ENCODE measurements around the gene KCNIP1. TPM values are rescaled to one million over a fixed set of nuclear protein-coding genes. Genes with fewer than 3 reads are reported as not detected.

Gene KCNIP1
- total and polyA plus RNA-seq, 9 of the 15 experiments (the other 6 are each of a cell fraction or from before 2014, with no cell fraction given), result not detected

DNA sequence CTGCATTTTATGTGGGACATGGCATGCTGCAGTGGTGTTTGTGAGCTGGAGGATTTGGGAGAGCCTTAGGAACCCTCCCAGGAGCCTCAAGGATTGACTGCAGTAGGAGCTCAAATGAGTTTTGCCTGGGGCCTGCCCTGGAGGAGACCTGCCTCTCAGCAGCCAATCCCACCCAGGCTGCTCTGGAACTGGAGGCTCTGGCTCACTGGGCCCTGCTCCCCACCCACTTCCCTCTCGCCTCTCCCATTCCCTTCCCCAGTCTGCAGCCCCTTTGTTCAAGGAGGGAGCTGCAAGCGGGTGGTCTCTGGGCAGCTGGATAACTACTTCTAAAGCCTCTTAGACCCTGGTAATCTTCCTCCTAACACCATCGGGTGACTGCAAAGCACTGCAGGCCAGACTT, 24.2 kb downstream of the KCNIP1 start:
- no peak for FAIRE-seq
- BruUV-seq (replicated peaks), result no TSS peak

DNA sequence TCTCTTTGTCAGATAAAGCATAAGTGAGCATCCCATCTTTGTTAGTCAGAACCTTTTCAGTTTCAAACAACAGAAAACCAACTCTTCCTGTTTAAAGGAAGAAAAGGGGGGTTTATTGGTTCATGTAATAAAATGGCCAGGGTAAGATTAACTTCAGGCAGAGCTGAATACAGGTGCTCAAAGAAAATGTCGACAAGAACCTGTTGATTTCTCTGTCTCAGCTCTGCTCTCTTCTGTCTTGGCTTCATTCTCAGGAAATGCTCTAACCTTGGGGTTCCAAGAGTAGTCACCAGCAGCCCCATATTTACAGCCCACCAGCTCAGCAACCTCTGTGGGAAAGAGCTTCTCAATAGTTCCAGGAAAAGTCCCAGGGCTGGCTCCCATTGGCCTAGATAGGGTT, 25.2 kb downstream of the KCNIP1 start:
- intact Hi-C loops (cut with micrococcal nuclease) (no loop called here), in situ Hi-C loops (cut with MboI) (no loop called here)
- no peak overlapping the region for H3K9ac ChIP-seq (ENCODE audit: insufficient read depth in 1 of 2, low read depth in 2 of 2, low read length in 2 of 2)
- H3K27me3 ChIP-seq (ENCODE audit: control insufficient read depth in 2 of 2, insufficient read depth in 2 of 2, low read length in 2 of 2), result peaks cover 0 to 5% of the 10 kb centered on the region in 2 experiments; a peak in 2 of 5 replicates
- H3K9me3 ChIP-seq (replicated peaks; ENCODE audit: control insufficient read depth, insufficient read depth, low read depth, low read length), result no peaks in the 10 kb centered on the region
- no peaks in the 10 kb centered on the region for H3K9me1 ChIP-seq (ENCODE audit: control insufficient read depth, insufficient read depth, low read length)
- H3K79me2 ChIP-seq (ENCODE audit: control insufficient read depth, insufficient read depth, low read length), result no peaks in the 10 kb centered on the region
- no peak overlapping the region for H3K27ac ChIP-seq (ENCODE audit: extremely low read depth, low read depth, low read length)
- ATAC-seq (no peak), FAIRE-seq (no peak), DNase-seq (ENCODE audit: extremely low read depth in 1 of 4, low spot score in 3 of 4) (no peak)
- no peak overlapping the region for H2AFZ ChIP-seq (ENCODE audit: low read depth, low read length)
- no peak overlapping the region for H3K4me3 ChIP-seq
- BruUV-seq (replicated peaks), result no TSS peak
- H3K36me3 ChIP-seq (ENCODE audit: control insufficient read depth, insufficient read depth, low read length), result no peaks in the 10 kb centered on the region
- H3K4me1 ChIP-seq (replicated peaks in 1 of 2; ENCODE audit: control insufficient read depth in 2 of 2, insufficient read depth in 2 of 2, low read length in 2 of 2), result no peaks in the 10 kb centered on the region
- 0% methylated on average over 1 of the region's 1 CpG for WGBS (ENCODE audit: insufficient coverage, low coverage, missing lambda C conversion rate)
- POLR2A ChIA-PET, result interaction anchor here (0.6 kb wide), 1 partner anchor 24 kb away, joined by 3 read pairs; no protein-coding TSS in a partner anchor
- CTCF ChIA-PET (ENCODE audit: low intra/inter-chr PET ratio), result no interaction called here
- no peaks in the 10 kb centered on the region; the same call in 1 of the 2 replicates for H4K20me1 ChIP-seq (replicated peaks; ENCODE audit: control insufficient read depth, insufficient read depth, low read length)
- H3K4me2 ChIP-seq (ENCODE audit: insufficient read depth, low read length), result no peak overlapping the region
- TF ChIP-seq PURB (CRISPR knock-in tag; IDR thresholded peaks at IDR 0.05; ENCODE audit: low read depth) (no peak), ZNF717 (CRISPR knock-in tag; IDR thresholded peaks at IDR 0.05) (no peak), NR3C1 (CRISPR knock-in tag; IDR thresholded peaks at IDR 0.05) (no peak)

More for the DNA sequence above, 24.2 kb downstream of the KCNIP1 start:
- H3K36me3 ChIP-seq (ENCODE audit: control insufficient read depth, insufficient read depth, low read length), result no peaks in the 10 kb centered on the region
- intact Hi-C loops (cut with micrococcal nuclease) (no loop called here), in situ Hi-C loops (cut with MboI) (no loop called here)
- DNase-seq (ENCODE audit: extremely low read depth in 1 of 4, low spot score in 3 of 4) (no peak), ATAC-seq (no peak)
- H3K4me2 ChIP-seq (ENCODE audit: insufficient read depth, low read length), result no peak overlapping the region
- no peak overlapping the region for H3K9ac ChIP-seq (ENCODE audit: insufficient read depth in 1 of 2, low read depth in 2 of 2, low read length in 2 of 2)
- TF ChIP-seq ZNF77 (CRISPR knock-in tag; IDR thresholded peaks at IDR 0.05), result no peak
- TF ChIP-seq HEY1 (CRISPR knock-in tag; IDR thresholded peaks at IDR 0.05; ENCODE audit: borderline replicate concordance), result no peak
- TF ChIP-seq STAG1 (CRISPR knock-in tag; IDR thresholded peaks at IDR 0.05; ENCODE audit: borderline replicate concordance), result no peak
- TF ChIP-seq, protein P1, sequence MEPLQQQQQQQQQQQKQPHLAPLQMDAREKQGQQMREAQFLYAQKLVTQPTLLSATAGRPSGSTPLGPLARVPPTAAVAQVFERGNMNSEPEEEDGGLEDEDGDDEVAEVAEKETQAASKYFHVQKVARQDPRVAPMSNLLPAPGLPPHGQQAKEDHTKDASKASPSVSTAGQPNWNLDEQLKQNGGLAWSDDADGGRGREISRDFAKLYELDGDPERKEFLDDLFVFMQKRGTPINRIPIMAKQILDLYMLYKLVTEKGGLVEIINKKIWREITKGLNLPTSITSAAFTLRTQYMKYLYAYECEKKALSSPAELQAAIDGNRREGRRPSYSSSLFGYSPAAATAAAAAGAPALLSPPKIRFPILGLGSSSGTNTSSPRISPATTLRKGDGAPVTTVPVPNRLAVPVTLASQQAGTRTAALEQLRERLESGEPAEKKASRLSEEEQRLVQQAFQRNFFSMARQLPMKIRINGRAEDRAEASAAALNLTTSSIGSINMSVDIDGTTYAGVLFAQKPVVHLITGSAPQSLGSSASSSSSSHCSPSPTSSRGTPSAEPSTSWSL (CRISPR knock-in tag; IDR thresholded peaks at IDR 0.05; ENCODE audit: borderline replicate concordance), result no peak
- H3K4me3 ChIP-seq, result no peak overlapping the region
- ChIA-PET CTCF (ENCODE audit: low intra/inter-chr PET ratio) (no interaction called here), POLR2A (no interaction called here)
- no peak overlapping the region for H3K27ac ChIP-seq (ENCODE audit: extremely low read depth, low read depth, low read length)
- no peaks in the 10 kb centered on the region; the same call in 1 of the 2 replicates for H4K20me1 ChIP-seq (replicated peaks; ENCODE audit: control insufficient read depth, insufficient read depth, low read length)
- WGBS (ENCODE audit: insufficient coverage, low coverage, missing lambda C conversion rate), result 0% methylated on average over 2 of the region's 3 CpGs
- H2AFZ ChIP-seq (ENCODE audit: low read depth, low read length), result no peak overlapping the region
- H3K9me1 ChIP-seq (ENCODE audit: control insufficient read depth, insufficient read depth, low read length), result no peaks in the 10 kb centered on the region
- H3K4me1 ChIP-seq (replicated peaks in 1 of 2; ENCODE audit: control insufficient read depth in 2 of 2, insufficient read depth in 2 of 2, low read length in 2 of 2), result no peaks in the 10 kb centered on the region
- H3K9me3 ChIP-seq (replicated peaks; ENCODE audit: control insufficient read depth, insufficient read depth, low read depth, low read length), result no peaks in the 10 kb centered on the region
- peaks cover 0 to 5% of the 10 kb centered on the region in 2 experiments; a peak in 1 of 5 replicates for H3K27me3 ChIP-seq (ENCODE audit: control insufficient read depth in 2 of 2, insufficient read depth in 2 of 2, low read length in 2 of 2)
- no peaks in the 10 kb centered on the region for H3K79me2 ChIP-seq (ENCODE audit: control insufficient read depth, insufficient read depth, low read length)
